Breast epithelium (tissue), 4 donors: ENCODE data around the gene PALLD. TPM values are rescaled to one million over a fixed set of nuclear protein-coding genes. Genes with fewer than 3 reads are reported as not detected.

Experiments
- DNase-seq, 2 donors: peaks; one replicate each; pipeline ENCODE4 v3.0.0-alpha.2; 2019; ENCODE audit warnings: low spot score in 2 of 2
- H3K27ac ChIP-seq, 2 donors: fragments of 200-600 bp; sonication (generic) in 1 of 2; one replicate each; pipeline ENCODE4 v1.5.1; 2016 to 2019; ENCODE audit warnings: mild to moderate bottlenecking in 1 of 2
- H3K27me3 ChIP-seq, 2 donors: fragments of 200-600 bp; sonication (generic) in 1 of 2; one replicate each; pipeline versions ENCODE4 v1.5.1 to v1.6.0; 2017 to 2019; ENCODE audit warnings: control low read depth in 1 of 2, mild to moderate bottlenecking in 1 of 2
- H3K36me3 ChIP-seq: fragments of 200-600 bp; one replicate; pipeline ENCODE4 v1.5.1; 2019
- H3K4me1 ChIP-seq, 2 donors: fragments of 200-600 bp; sonication (generic); one replicate each; pipeline ENCODE4 v1.5.1; 2016 to 2019; ENCODE audit warnings: control low read depth in 1 of 2
- H3K4me3 ChIP-seq, 3 donors: fragments of 200-600 bp; sonication (generic); 1 replicate in 2 of 3; 2 replicates in 1 of 3; pipeline ENCODE4 v1.5.1; 2016 to 2019; ENCODE audit warnings: mild to moderate bottlenecking in 3 of 3, moderate library complexity in 2 of 3
- H3K9me3 ChIP-seq, 2 donors: fragments of 200-600 bp; sonication (generic) in 1 of 2; one replicate each; pipeline ENCODE4 v1.5.1; 2016 to 2019; ENCODE audit warnings: control low read depth in 1 of 2
- CTCF ChIP-seq, 3 donors: fragments of 450-650 bp; IDR thresholded peaks; one replicate each; pipeline ENCODE4 v1.5.1; 2016 to 2017; ENCODE audit warnings: antibody characterized with exemption in 3 of 3, mild to moderate bottlenecking in 3 of 3, moderate library complexity in 3 of 3
- POLR2A ChIP-seq: fragments of 450-650 bp; IDR thresholded peaks from one replicate; pipeline ENCODE4 v1.6.1; 2016; ENCODE audit warnings: antibody characterized with exemption, mild to moderate bottlenecking, moderate library complexity
- POLR2AphosphoS5 ChIP-seq, 3 donors: sonication (generic); formaldehyde crosslinking; IDR thresholded peaks; one replicate each; pipeline ENCODE4 v1.6.1; 2017; ENCODE audit warnings: antibody characterized with exemption in 3 of 3
- intact Hi-C: fragments of 100-400 bp; cut with DNase I; formaldehyde crosslinking; loops from one replicate; pipeline ENCODE4 v1.15.1; 2023; ENCODE audit warnings: low total_unique reads
- total RNA-seq, 3 donors: library from RNA; depleted of rRNA; stranded (reverse); fragments of >200 nt; gene quantifications; one replicate each; pipeline ENCODE4 v1.1.0, GENCODE V29; 2016

The PALLD gene
- total RNA-seq, 3 donors from 2014 or later = 96.0 to 186 (median 174) TPM

GRCh38 chr4:168621806-168622589 is 125.1 kb downstream of the PALLD start:
- intact Hi-C loops = no loop called here
- no peak overlapping the region for H3K27ac ChIP-seq

GRCh38 chr4:168622600-168622999 is 125.7 kb downstream of the PALLD start:
- no peaks in the 10 kb centered on the region for H3K36me3 ChIP-seq
- no peak for DNase-seq
- no peaks in the 10 kb centered on the region for H3K4me1 ChIP-seq
- H3K4me3 ChIP-seq = no peak overlapping the region
- H3K27ac ChIP-seq = no peak overlapping the region
- H3K9me3 ChIP-seq = no peaks in the 10 kb centered on the region
- no peaks in the 10 kb centered on the region for H3K27me3 ChIP-seq
- TF ChIP-seq POLR2A (no peak), POLR2AphosphoS5 (IDR thresholded peaks at IDR 0.05) (no peak), CTCF (IDR thresholded peaks at IDR 0.05) (no peak)
- intact Hi-C loops = no loop called here

More at GRCh38 chr4:168621806-168622589, 125.1 kb downstream of the PALLD start:
- Histone ChIP-seq H3K4me3 (no peak overlapping the region), H3K9me3 (no peaks in the 10 kb centered on the region), H3K36me3 (no peaks in the 10 kb centered on the region), H3K4me1 (no peaks in the 10 kb centered on the region), H3K27me3 (no peaks in the 10 kb centered on the region)
- no peak for TF ChIP-seq CTCF (IDR thresholded peaks at IDR 0.05)
- no peak for TF ChIP-seq POLR2A
- no peak for DNase-seq

- Histone ChIP-seq H3K9me3 (no peaks in the 10 kb centered on the region), H3K27me3 (no peaks in the 10 kb centered on the region), H3K4me3 (no peak overlapping the region), H3K4me1 (no peaks in the 10 kb centered on the region), H3K27ac (no peak overlapping the region), H3K36me3 (no peaks in the 10 kb centered on the region)
- DNase-seq = no peak
- TF ChIP-seq POLR2AphosphoS5 (IDR thresholded peaks at IDR 0.05) (no peak), CTCF (IDR thresholded peaks at IDR 0.05) (no peak), POLR2A (no peak)
- intact Hi-C loops = no loop called here
Observed at GRCh38 chr4:168623011-168623410, 126.2 kb downstream of the PALLD start.

DNA sequence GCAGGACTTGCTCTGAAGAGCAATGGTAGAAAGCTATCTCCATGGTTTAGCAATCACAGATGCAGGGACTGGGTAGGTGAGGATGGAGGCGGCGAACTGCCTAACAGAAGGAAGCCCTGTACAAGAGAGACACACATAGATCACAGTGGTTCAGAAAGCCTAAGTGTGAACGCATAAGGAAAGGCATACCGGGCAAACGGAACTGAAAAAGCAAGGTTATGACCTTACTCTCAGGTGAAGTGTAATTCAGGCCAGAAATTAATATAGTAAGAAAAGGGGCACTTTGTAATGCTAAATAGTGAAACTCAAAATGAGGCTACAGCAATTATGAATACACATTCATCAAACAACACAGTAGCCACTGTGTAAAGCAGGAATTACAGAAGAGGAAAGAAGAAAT is 126.6 kb downstream of the PALLD start:
- Histone ChIP-seq H3K27ac (no peak overlapping the region), H3K9me3 (no peaks in the 10 kb centered on the region), H3K4me3 (no peak overlapping the region), H3K36me3 (no peaks in the 10 kb centered on the region), H3K27me3 (no peaks in the 10 kb centered on the region), H3K4me1 (no peaks in the 10 kb centered on the region)
- no peak for TF ChIP-seq POLR2A
- DNase-seq = no peak
- intact Hi-C loops = no loop called here

GRCh38 chr4:168628251-168628650 is 131.4 kb downstream of the PALLD start:
- H3K27me3 ChIP-seq = no peaks in the 10 kb centered on the region
- DNase-seq = no peak
- intact Hi-C loops = no loop called here
- H3K4me1 ChIP-seq = no peaks in the 10 kb centered on the region
- TF ChIP-seq POLR2AphosphoS5 (IDR thresholded peaks at IDR 0.05) = no peak
- TF ChIP-seq POLR2A = no peak
- no peak for TF ChIP-seq CTCF (IDR thresholded peaks at IDR 0.05)
- no peaks in the 10 kb centered on the region for H3K36me3 ChIP-seq
- H3K9me3 ChIP-seq = no peaks in the 10 kb centered on the region
- H3K27ac ChIP-seq = no peak overlapping the region
- no peak overlapping the region for H3K4me3 ChIP-seq
